ENCODE measurements around the gene PDZRN3. TPM values are rescaled to one million over a fixed set of nuclear protein-coding genes. Genes with fewer than 3 reads are reported as not detected.

Gene PDZRN3
- total RNA-seq, 1 experiment from 2014 or later: not detected

- intact Hi-C loops (cut with micrococcal nuclease; ENCODE audit: unreplicated experiment): no loop called here
- no peaks in the 10 kb centered on the region for H3K9me2 ChIP-seq (ENCODE audit: insufficient read depth)
- ChIA-PET POLR2A (ENCODE audit: unreplicated experiment) (no interaction called here), CTCF (no interaction called here)
- H4K20me1 ChIP-seq (ENCODE audit: insufficient read depth): no peaks in the 10 kb centered on the region
- DNase-seq: no peak
- no peaks in the 10 kb centered on the region for H3K9me3 ChIP-seq (ENCODE audit: insufficient read depth, low read depth)
- BruUV-seq (replicated peaks): no TSS peak
- H3K27me3 ChIP-seq (ENCODE audit: insufficient read depth, low read depth): 0 out of 2 replicates have a peak, but pooled peaks cover 4% of the 10 kb centered on the region
- H3K36me3 ChIP-seq (ENCODE audit: low read depth): no peaks in the 10 kb centered on the region
- H3K4me2 ChIP-seq: no peak overlapping the region
- no peak overlapping the region for H2AFZ ChIP-seq
- no peaks in the 10 kb centered on the region for H3K79me2 ChIP-seq (ENCODE audit: low read depth)
- no peak for TF ChIP-seq CTCF (conservative IDR thresholded peaks at IDR 0.05)
- TF ChIP-seq EZH2 (IDR thresholded peaks at IDR 0.05; ENCODE audit: low read depth): no peak
- H3K27ac ChIP-seq: no peak overlapping the region
- no peaks in the 10 kb centered on the region for H3F3A ChIP-seq (ENCODE audit: insufficient read depth, low read depth)
- no peaks in the 10 kb centered on the region for H3K4me1 ChIP-seq (replicated peaks; ENCODE audit: insufficient read depth)
- H3K4me3 ChIP-seq: no peak overlapping the region
Measured at GRCh38 chr3:73605861-73606260, 18.9 kb downstream of the PDZRN3 start.

GRCh38 chr3:73605412-73605811 is 19.3 kb downstream of the PDZRN3 start:
- no TSS peak for BruUV-seq (replicated peaks)
- POLR2A ChIA-PET (ENCODE audit: unreplicated experiment): no interaction called here
- no peak overlapping the region for H3K4me3 ChIP-seq

GRCh38 chr3:73604451-73604850 is 20.3 kb downstream of the PDZRN3 start:
- TF ChIP-seq CTCF (conservative IDR thresholded peaks at IDR 0.05) (no peak), EZH2 (IDR thresholded peaks at IDR 0.05; ENCODE audit: low read depth) (no peak)
- no peaks in the 10 kb centered on the region for H3K9me2 ChIP-seq (ENCODE audit: insufficient read depth)
- intact Hi-C loops (cut with micrococcal nuclease; ENCODE audit: unreplicated experiment): no loop called here
- no peak overlapping the region for H3K27ac ChIP-seq
- no peak overlapping the region for H3K4me3 ChIP-seq
- no peaks in the 10 kb centered on the region for H3K9me3 ChIP-seq (ENCODE audit: insufficient read depth, low read depth)
- ChIA-PET POLR2A (ENCODE audit: unreplicated experiment) (no interaction called here), CTCF (no interaction called here)
- H3K27me3 ChIP-seq (ENCODE audit: insufficient read depth, low read depth): 0 out of 2 replicates have a peak, but pooled peaks cover 4% of the 10 kb centered on the region
- no peaks in the 10 kb centered on the region for H3K36me3 ChIP-seq (ENCODE audit: low read depth)
- H3F3A ChIP-seq (ENCODE audit: insufficient read depth, low read depth): no peaks in the 10 kb centered on the region
- no peaks in the 10 kb centered on the region for H3K79me2 ChIP-seq (ENCODE audit: low read depth)
- no peak overlapping the region for H2AFZ ChIP-seq
- no TSS peak for BruUV-seq (replicated peaks)
- no peak for DNase-seq
- H4K20me1 ChIP-seq (ENCODE audit: insufficient read depth): no peaks in the 10 kb centered on the region
- H3K4me2 ChIP-seq: no peak overlapping the region
- no peaks in the 10 kb centered on the region for H3K4me1 ChIP-seq (replicated peaks; ENCODE audit: insufficient read depth)

More at GRCh38 chr3:73605412-73605811, 19.3 kb downstream of the PDZRN3 start:
- intact Hi-C loops (cut with micrococcal nuclease; ENCODE audit: unreplicated experiment): no loop called here
- Histone ChIP-seq H3K4me2 (no peak overlapping the region), H3K36me3 (ENCODE audit: low read depth) (no peaks in the 10 kb centered on the region), H3K27me3 (ENCODE audit: insufficient read depth, low read depth) (0 out of 2 replicates have a peak, but pooled peaks cover 4% of the 10 kb centered on the region), H3K27ac (no peak overlapping the region), H4K20me1 (ENCODE audit: insufficient read depth) (no peaks in the 10 kb centered on the region), H3K79me2 (ENCODE audit: low read depth) (no peaks in the 10 kb centered on the region), H3K9me3 (ENCODE audit: insufficient read depth, low read depth) (no peaks in the 10 kb centered on the region), H3K4me1 (replicated peaks; ENCODE audit: insufficient read depth) (no peaks in the 10 kb centered on the region), H3K9me2 (ENCODE audit: insufficient read depth) (no peaks in the 10 kb centered on the region), H2AFZ (no peak overlapping the region), H3F3A (ENCODE audit: insufficient read depth, low read depth) (no peaks in the 10 kb centered on the region)
- CTCF ChIA-PET: no interaction called here
- no peak for DNase-seq
- TF ChIP-seq CTCF (conservative IDR thresholded peaks at IDR 0.05) (no peak), EZH2 (IDR thresholded peaks at IDR 0.05; ENCODE audit: low read depth) (no peak)

All from PC-9 (cell line).